HFFc6 (cell line): ENCODE data around the gene REXO1. TPM values are rescaled to one million over a fixed set of nuclear protein-coding genes. Genes with fewer than 3 reads are reported as not detected.
A peak's percentile ranks its signal among the peaks of the same experiment; 100 is the strongest.

Source experiments
- DNase-seq: peaks from one replicate; pipeline ENCODE4 v3.0.0-alpha.2; 2018
- H3K27ac Mint-ChIP-seq: 2 replicates; pipeline ENCODE4 v1.8.0; 2020; ENCODE audit warnings: mild to moderate bottlenecking, mixed read lengths
- H3K27me3 Mint-ChIP-seq: 2 replicates; pipeline ENCODE4 v1.8.0; 2021; ENCODE audit warnings: mild to moderate bottlenecking, moderate library complexity, mixed read lengths; ENCODE audit not compliant: insufficient read depth
- H3K36me3 Mint-ChIP-seq: 2 replicates; pipeline ENCODE4 v1.8.0; 2021; ENCODE audit warnings: low read depth, mixed read lengths
- H3K4me1 Mint-ChIP-seq: 2 replicates; pipeline ENCODE4 v1.8.0; 2020; ENCODE audit warnings: low read depth, mixed read lengths
- H3K4me3 Mint-ChIP-seq: 2 replicates; pipeline ENCODE4 v1.8.0; 2020; ENCODE audit warnings: mild to moderate bottlenecking, moderate library complexity, mixed read lengths
- H3K9me3 Mint-ChIP-seq: 2 replicates; pipeline ENCODE4 v1.8.0; 2020; ENCODE audit warnings: mild to moderate bottlenecking, mixed read lengths
- CTCF ChIP-seq: fragments of 200-600 bp; sonication (generic); IDR thresholded peaks from 2 replicates; pipeline ENCODE4 v1.5.0; 2021; ENCODE audit warnings: antibody characterized with exemption, mild to moderate bottlenecking
- total RNA-seq, 6 experiments: library from RNA; stranded (reverse); fragmentation: NEBNext Ultra II Directional; extraction: Animal tissue kit (Norgen Biotek cat#: 25700); gene quantifications; 2 replicates in 1 of 6; 3 replicates in 5 of 6; pipeline ENCODE4 v1.2.3, GENCODE V29; 2021

REXO1 gene
- total RNA-seq, 6 experiments from 2014 or later: 32.9 to 38.2 (median 34.6) TPM

- DNase-seq: no peak
- H3K9me3 Mint-ChIP-seq: no peaks in the 10 kb centered on the region
- no peak for TF ChIP-seq CTCF
- peak overlapping the region; percentile 79 for H3K27ac Mint-ChIP-seq
- H3K4me3 Mint-ChIP-seq: no peak overlapping the region; the same call in 1 of the 2 replicates
- H3K27me3 Mint-ChIP-seq: no peaks in the 10 kb centered on the region; the same call in 1 of the 2 replicates
- peaks cover 30% of the 10 kb centered on the region for H3K4me1 Mint-ChIP-seq
- H3K36me3 Mint-ChIP-seq: 0 out of 2 replicates have a peak, but pooled peaks cover 7% of the 10 kb centered on the region
These were observed 11.1 kb upstream of the REXO1 start for GRCh38 chr19:1859331-1859781.

- no peak for DNase-seq
- TF ChIP-seq CTCF: no peak
- H3K4me3 Mint-ChIP-seq: no peak overlapping the region
- peaks cover 31% of the 10 kb centered on the region for H3K4me1 Mint-ChIP-seq
- peak overlapping the region; percentile 79 for H3K27ac Mint-ChIP-seq
- H3K27me3 Mint-ChIP-seq: no peaks in the 10 kb centered on the region; the same call in 1 of the 2 replicates
- H3K36me3 Mint-ChIP-seq: peaks cover 7% of the 10 kb centered on the region; the same call in 1 of the 2 replicates
- H3K9me3 Mint-ChIP-seq: no peaks in the 10 kb centered on the region
These were observed 10.3 kb upstream of the REXO1 start for GRCh38 chr19:1858412-1859081.

GRCh38 chr19:1857648-1858326 lies 9.5 kb upstream of the REXO1 start:
- peak overlapping the region; percentile 79 for H3K27ac Mint-ChIP-seq
- H3K9me3 Mint-ChIP-seq: no peaks in the 10 kb centered on the region
- no peak for DNase-seq
- TF ChIP-seq CTCF: no peak
- H3K36me3 Mint-ChIP-seq: peaks cover 7% of the 10 kb centered on the region; the same call in 1 of the 2 replicates
- H3K4me3 Mint-ChIP-seq: no peak overlapping the region; the same call in 1 of the 2 replicates
- peaks cover 37% of the 10 kb centered on the region for H3K4me1 Mint-ChIP-seq
- H3K27me3 Mint-ChIP-seq: no peaks in the 10 kb centered on the region; the same call in 1 of the 2 replicates

GRCh38 chr19:1856698-1857603 lies 8.7 kb upstream of the REXO1 start:
- H3K4me3 Mint-ChIP-seq: peak overlapping the region; percentile 77

More at GRCh38 chr19:1856698-1857603, 8.7 kb upstream of the REXO1 start:
- no peaks in the 10 kb centered on the region for H3K9me3 Mint-ChIP-seq
- peaks cover 2% of the 10 kb centered on the region; the same call in 1 of the 2 replicates for H3K36me3 Mint-ChIP-seq
- H3K27ac Mint-ChIP-seq: peak overlapping the region; percentile 88
- peaks cover 36% of the 10 kb centered on the region for H3K4me1 Mint-ChIP-seq
- H3K27me3 Mint-ChIP-seq: no peaks in the 10 kb centered on the region; the same call in 1 of the 2 replicates
- peak; percentile 78 for DNase-seq
- no peak for TF ChIP-seq CTCF
